T-helper 2 cell treated with Interferon-gamma antibody and Interleukin-4, amounts not matched to agents 100 ng/mL and 5 ng/mL, for 36 hours (primary cell): ENCODE results near the gene RNF212. TPM values are rescaled to one million over a fixed set of nuclear protein-coding genes. Genes with fewer than 3 reads are reported as not detected.

Source experiments
- intact Hi-C: fragments of 100-400 bp; cut with micrococcal nuclease; formaldehyde crosslinking; loops from one replicate; pipeline ENCODE4 v1.15.1; 2023
- total RNA-seq: library from RNA; stranded (reverse); gene quantifications from 2 replicates; pipeline ENCODE4 v1.2.3, GENCODE V29; 2022

RNF212 gene
- total RNA-seq, 1 donor from 2014 or later = 0.68 TPM

- intact Hi-C loops = no loop called here
Observed at GRCh38 chr4:1090465-1091440, 22.6 kb downstream of the RNF212 start.

GRCh38 chr4:1090036-1090435 is 23.3 kb downstream of the RNF212 start:
- intact Hi-C loops = no loop called here

GRCh38 chr4:1087371-1087770 is 26.0 kb downstream of the RNF212 start:
- intact Hi-C loops = no loop called here

- intact Hi-C loops = no loop called here
Observed at GRCh38 chr4:1086011-1086410, 27.4 kb downstream of the RNF212 start.

GRCh38 chr4:1085404-1085799 is 28.0 kb downstream of the RNF212 start:
- intact Hi-C loops = no loop called here

GRCh38 chr4:1084796-1085403 is 28.5 kb downstream of the RNF212 start:
- intact Hi-C loops = no loop called here

- intact Hi-C loops = no loop called here
Observed at GRCh38 chr4:1084394-1084793, 29.0 kb downstream of the RNF212 start.

GRCh38 chr4:1082215-1083182 is 30.9 kb downstream of the RNF212 start:
- intact Hi-C loops = no loop called here

GRCh38 chr4:1081689-1082040 is 31.7 kb downstream of the RNF212 start:
- intact Hi-C loops = no loop called here

- intact Hi-C loops = no loop called here
Observed at GRCh38 chr4:1080961-1081688, 32.2 kb downstream of the RNF212 start.

- intact Hi-C loops = no loop called here
Observed at GRCh38 chr4:1080432-1080831, 32.9 kb downstream of the RNF212 start.

GRCh38 chr4:1079711-1080265 is 33.6 kb downstream of the RNF212 start:
- intact Hi-C loops = no loop called here

GRCh38 chr4:1078490-1078889 is 34.9 kb downstream of the RNF212 start:
- intact Hi-C loops = no loop called here

GRCh38 chr4:1077711-1078477 is 35.5 kb downstream of the RNF212 start:
- intact Hi-C loops = no loop called here

- intact Hi-C loops = no loop called here
Observed at GRCh38 chr4:1075809-1076699, 37.3 kb downstream of the RNF212 start.

GRCh38 chr4:1075225-1075624 is 38.1 kb downstream of the RNF212 start:
- intact Hi-C loops = no loop called here

- intact Hi-C loops = no loop called here
Observed at GRCh38 chr4:1074077-1074476, 39.3 kb downstream of the RNF212 start.

GRCh38 chr4:1072830-1073446 is 40.4 kb downstream of the RNF212 start:
- intact Hi-C loops = no loop called here
